Limb (tissue), 2 donors: Measurements from ENCODE around the gene TKTL2.

ENCODE experiments used
- DNase-seq, 2 donors: peaks; one replicate each; pipeline ENCODE4 v3.0.0-alpha.2; 2016; ENCODE audit errors: extremely low spot score in 2 of 2

Gene TKTL2, protein sequence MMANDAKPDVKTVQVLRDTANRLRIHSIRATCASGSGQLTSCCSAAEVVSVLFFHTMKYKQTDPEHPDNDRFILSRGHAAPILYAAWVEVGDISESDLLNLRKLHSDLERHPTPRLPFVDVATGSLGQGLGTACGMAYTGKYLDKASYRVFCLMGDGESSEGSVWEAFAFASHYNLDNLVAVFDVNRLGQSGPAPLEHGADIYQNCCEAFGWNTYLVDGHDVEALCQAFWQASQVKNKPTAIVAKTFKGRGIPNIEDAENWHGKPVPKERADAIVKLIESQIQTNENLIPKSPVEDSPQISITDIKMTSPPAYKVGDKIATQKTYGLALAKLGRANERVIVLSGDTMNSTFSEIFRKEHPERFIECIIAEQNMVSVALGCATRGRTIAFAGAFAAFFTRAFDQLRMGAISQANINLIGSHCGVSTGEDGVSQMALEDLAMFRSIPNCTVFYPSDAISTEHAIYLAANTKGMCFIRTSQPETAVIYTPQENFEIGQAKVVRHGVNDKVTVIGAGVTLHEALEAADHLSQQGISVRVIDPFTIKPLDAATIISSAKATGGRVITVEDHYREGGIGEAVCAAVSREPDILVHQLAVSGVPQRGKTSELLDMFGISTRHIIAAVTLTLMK

DNA sequence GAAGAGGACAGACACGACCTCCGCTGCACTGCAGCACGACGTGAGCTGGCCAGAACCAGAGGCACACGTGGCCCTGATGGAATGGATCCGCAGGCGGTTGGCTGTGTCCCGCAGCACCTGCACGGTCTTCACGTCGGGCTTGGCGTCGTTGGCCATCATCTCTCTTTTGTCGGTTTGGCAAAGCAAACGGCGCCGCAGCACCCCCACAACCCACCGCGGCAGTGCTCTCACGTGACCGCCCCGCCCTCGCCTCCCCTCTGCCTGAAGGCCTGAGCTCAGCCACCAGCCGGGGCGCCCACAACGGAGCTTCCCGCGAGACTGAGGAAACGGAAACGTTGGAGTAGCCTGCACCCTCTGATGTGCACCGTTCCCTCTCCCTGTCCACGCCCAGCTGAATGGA, at the start of gene TKTL2:
TSS of gene TKTL2 (minus strand) at position 179 of the 400 bp plus-strand sequence. CDS start at position 159, 20 bp downstream.
- DNase-seq: no peak

DNA sequence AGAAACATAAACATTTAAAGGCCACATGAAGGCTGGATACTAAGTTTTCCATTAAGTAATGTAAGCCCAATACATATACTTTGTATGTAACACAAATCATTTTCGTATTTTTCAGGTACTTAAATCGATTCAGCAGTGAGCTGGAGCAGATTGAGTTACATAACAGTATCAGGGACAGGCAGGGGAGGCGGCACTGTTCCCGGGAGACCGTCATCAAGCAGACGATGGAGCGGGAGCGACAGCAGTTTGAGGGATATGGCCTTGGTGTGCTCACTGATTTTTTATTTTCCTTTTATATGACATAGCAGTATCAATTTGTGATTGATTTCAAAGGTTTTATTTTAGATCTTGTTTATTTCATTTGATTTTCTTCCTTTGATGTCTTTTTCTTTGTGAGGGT, 41.6 kb upstream of the TKTL2 start:
- DNase-seq: no peak

DNA sequence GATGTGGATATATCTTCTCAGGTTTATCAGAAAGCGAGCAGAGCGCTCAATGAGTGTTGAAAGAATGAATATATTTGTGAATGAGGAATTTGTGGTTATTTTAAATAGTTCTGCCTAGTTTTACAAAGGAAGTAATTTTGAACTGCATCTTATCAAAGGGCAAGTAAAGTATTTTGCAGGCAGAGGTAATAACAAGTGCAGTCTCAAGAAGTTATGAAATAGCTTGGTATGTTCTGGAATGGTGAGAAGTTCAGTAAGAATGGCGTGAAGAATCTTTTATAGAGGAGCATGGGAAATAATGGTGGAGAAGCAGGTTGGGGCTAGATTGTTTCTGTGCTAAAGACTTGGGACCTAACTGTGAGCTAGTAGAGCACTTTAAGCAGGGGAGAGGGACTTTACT, 31.8 kb upstream of the TKTL2 start:
- no peak for DNase-seq

DNA sequence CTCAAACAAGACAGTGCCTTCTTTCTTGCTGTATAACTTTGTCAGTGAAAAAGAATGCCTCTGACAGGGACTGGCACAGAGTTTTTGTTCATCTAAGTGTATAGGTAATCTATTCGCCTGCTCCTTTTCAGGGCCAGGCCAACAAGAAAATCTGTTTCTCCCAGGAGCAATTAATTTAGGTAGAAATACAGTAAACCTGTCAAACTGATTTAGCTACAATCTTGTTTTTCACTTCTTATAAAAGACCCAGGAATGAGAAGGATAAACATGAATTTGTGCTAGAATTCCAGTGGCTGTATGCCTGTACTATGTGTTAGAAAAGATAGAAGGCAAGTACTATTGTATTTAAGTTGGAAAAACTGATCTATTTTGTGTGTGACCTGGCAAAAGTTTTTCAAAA, 27.0 kb upstream of the TKTL2 start:
- no peak for DNase-seq

DNA sequence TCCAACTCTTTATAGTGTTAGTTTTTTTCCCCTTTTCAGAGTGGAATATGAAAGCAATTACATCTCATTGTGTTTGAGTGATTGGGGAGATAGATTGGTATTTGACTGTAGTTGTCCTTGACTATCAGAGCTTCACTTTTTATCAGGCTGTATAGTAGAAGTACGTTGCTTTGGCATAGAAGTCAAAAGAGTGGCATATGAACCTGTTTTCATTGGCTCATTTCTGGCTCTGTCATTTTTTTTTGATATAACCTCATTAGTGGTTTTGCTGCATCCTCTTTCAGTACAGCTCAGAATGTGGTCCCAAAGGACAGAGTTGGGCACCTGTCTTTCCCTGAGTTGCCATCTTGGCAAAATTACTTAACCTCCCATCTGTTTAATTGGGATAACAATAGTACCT, 22.3 kb upstream of the TKTL2 start:
- DNase-seq: no peak

DNA sequence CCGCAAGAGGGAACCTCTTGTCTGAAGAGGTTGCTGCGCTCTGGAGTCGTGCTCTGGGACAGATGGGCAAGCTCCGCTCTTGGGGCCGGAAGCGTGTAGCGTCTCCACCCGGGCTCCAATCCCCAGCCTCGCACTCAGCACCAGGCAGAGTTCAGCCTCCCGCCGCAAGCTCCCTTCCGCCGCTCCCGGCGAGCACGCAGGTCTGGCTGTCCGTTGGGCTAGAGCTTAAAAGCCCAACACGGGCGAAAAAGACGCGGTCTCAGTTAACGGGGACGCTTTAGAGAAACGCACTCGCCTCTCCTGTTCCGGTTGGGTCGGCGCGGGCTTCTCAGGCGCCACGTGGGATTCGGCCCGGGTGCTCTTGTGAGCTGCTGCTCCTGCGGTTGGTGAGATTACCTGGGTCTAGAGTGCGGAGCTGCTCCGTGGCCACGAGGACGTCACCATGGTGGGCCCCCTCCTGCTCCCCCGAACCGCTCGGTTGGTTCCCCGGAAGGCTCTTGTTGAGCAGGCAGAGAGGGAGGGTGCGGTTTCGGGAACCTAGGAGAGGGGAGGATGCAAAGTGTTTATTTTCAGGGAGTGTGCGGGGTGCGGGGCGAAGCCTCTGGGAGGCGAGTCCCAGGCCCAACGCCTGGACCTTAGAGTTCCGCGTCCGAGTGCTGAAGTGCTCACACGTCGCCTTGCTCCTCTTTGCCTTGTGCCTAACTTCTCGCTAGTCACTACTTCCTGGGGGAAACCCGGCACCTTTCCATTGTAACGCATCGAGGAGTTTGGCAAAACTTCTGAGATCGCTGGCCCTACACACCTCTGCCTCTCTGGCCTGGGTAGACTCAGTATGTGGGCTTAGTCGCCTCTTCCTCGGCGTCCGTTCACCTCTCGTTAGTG, 21.0 kb upstream of the TKTL2 start, which contains the start of gene TMA16:
TSS of gene TMA16 (plus strand) at position 331 of the 882 bp plus-strand sequence. CDS start at position 443, 112 bp downstream.
- peak; percentile 90 to 91 for DNase-seq

DNA sequence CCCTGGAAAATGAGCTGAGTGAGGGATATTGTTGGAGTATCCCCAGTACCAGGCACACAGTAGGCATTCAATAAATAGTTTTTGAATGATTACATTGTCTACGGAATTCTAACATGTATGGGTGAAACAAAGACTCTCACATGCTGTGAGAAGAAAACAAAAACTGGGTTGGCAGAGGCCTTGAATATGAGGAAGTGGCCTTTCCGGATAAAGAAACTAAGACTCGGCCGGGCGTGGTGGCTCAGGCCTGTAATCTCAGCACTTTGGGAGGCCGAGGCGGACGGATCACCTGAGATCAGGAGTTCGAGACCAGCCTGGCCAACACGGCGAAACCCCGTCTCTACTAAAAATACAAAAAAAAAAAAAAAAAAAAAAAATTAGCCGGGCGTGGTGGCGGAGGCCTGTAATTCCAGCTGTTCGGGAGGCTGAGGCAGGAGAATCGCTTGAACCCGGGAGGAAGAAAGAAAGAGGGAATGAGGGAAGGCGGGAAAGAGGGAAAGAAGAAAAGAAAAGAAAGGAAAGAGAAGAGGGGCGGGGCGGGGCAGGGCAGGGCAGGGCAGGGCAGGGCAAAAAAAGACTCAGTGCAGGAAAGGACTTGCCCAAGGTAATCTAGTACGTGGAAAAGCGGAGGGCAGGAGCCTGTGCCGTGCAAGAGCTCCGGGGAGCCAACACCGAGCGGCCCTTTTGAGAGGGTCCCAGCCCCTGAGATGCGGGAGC, 20.2 kb upstream of the TKTL2 start:
- no peak for DNase-seq

DNA sequence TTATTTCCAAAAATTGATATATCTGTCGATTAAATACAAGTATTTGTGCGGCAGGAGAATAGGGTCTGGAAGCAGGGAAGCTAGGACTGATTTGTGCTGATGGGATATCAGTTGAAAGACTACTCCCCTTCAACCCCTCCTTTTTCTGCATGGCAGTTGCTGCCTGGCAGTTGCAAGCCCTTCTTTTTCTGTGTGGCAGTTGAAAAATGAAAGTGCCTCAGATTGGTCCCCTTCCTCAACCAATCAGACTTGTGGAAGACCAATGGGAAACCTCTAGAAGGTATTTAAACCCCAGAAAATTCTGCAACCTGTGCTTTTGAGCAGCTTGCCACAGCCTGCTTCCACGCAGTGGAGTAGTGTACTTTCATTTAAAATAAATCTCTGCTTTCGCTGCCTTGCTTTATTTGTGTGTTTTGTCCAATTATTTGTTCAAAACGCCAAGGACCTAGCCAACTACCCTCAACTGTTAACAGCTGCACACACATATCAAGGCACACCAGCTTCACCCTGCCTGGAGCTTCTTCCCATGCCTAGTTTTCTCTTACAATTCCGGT, 19.5 kb upstream of the TKTL2 start:
- no peak for DNase-seq

DNA sequence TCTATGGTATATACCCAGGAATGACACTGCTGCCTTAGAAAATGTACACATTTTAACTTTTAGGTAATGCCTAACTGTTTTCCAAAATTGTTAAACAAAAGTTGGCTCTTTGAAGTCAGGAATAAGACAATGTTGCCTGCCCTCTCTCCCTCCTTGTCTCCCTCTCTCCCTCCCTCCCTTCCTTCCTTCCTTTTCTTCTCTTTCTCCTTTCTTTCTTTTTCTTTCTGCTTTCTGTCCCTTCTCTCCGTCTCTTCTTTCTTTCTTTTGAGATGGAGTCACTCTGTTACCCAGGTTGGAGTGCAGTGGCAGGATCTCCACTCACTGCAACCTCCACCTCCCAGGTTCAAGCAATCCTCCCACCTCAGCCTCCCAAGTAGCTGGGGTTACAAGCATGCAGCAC, 16.4 kb upstream of the TKTL2 start:
- no peak for DNase-seq

DNA sequence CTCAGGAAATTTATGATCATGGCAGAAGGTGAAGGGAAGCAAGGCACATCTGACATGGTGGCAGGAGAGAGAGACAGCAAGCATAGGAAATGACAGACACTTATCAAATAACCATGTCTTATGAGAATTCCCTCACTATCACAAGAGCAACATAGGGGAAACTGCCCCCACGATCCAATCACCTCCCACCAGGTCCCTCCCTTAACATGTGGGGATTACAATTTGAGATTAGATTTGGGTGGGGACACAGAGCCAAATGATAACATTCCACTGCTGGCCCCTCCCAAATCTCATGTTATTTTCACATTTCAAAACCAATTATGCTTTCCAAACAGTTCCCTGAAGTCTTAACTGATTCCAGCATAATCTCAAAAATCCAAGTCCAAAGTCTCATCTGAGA, 12.8 kb upstream of the TKTL2 start:
- no peak for DNase-seq

DNA sequence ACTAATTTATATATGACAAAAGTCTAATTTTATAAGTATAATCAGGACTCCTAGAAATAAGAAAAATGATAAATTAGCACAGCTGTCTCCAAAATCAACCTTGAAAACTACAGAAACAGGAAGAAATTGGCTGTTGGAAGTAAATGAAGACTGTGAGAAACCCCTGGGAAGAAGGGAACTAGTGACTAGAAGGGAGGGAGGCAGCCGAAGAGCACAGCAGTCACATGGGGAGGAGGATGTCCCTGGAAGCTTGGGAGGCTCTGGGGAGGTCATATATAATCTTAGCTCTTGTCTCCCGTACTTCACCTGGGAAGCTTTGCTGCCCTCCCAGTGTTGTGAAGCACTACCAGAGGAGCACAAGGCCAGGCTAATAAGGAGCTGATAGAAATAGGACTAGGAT, 12.0 kb upstream of the TKTL2 start:
- no peak for DNase-seq

DNA sequence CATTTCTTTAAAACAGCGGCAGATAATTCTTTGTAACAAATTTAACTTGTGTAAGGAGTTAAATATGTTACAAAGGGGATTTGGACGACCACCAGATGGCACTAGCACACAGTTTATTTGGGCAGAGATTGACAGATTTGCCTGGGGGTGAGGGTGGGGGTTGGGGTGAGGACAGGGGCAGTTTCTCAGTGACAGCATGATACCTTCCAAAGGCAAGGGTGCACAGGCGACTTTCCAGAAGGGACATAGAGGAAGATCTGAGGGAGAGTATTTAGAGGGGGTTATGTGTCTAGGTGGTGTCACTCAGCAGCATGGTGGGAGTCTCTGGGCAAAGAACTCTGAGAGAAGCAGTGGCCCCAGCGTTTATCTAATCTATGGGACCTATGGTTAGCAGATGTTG, 11.4 kb upstream of the TKTL2 start:
- DNase-seq: peak; percentile 21 to 72

DNA sequence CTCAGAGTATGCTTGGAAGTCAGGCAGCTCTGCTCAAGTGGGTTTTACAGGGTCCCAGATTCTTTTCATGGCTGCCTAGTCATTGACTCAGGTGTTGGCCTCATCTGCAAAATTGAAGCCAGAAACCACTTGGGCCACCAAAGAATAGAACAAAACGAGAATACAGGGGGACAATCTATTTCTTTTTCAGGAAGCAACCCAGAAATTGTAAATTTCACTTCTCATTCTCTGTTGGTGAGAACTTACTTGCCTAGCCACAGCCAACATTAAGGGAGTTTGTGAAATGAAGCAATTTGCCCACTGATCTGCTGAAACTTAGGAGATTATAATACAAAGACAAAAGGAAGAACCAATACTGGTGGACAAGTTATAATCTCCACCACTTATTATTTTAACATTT, 8.6 kb upstream of the TKTL2 start:
- no peak for DNase-seq

DNA sequence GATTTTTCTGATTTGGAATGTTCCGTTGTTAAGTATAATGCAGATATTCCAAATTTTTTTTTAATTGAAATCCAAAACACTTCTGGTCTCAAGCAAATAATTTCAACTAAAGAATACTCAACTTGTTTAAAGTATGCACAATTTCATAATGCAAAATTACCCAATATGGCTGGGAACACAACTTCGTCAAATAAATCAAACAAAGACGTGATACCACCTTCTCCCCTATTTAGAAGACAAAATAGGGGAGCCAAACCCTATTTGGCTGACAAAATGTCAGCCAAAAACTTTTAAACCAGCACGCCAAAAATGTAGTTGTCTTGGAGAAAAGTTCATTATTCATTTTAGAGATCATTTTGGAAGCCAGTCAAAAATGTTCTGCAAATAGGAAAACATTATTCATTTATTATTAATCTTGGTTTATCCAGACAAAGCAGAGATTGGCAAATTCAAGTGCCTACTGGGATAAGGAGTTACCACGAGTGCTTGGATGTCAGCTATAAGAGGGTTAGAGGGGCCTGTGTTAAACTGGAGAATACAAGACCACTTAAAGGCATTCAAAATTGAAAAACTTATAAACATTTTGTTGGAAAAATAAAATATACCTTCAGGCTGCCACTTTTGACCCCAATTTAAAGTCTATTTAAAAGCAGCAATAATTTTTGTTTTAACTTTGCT, 3.3 kb upstream of the TKTL2 start:
- DNase-seq: no peak

DNA sequence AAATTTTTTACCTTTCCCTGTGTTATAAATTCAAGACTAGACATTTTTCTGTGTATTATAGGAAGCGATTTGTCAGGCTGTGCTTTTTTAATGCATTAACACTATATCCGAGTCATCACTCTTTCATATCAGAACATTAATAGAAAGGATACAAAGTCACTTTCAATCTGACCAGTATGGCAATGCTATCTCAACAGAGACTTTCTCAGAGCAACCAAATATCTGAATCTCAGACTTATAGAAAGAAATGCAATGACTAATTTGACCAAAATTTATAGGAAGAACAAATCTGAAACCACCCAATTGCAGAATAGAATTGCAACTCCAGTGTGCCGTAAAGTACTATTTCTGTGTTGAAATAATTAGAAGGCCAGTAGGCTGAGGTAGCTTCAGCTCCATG, 473 bp upstream of the TKTL2 start:
- DNase-seq: no peak

DNA sequence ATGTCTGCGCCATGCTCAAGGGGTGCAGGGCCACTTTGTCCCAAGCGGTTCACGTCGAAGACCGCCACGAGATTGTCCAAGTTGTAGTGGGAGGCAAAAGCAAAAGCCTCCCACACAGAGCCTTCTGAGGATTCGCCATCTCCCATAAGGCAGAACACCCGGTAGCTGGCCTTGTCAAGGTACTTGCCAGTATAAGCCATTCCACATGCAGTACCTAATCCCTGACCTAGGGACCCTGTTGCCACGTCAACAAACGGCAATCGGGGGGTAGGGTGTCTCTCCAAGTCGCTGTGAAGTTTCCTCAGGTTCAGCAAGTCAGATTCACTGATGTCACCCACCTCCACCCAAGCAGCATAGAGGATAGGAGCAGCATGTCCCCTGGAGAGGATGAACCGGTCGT, 424 bp downstream of the TKTL2 start:
- DNase-seq: no peak

DNA sequence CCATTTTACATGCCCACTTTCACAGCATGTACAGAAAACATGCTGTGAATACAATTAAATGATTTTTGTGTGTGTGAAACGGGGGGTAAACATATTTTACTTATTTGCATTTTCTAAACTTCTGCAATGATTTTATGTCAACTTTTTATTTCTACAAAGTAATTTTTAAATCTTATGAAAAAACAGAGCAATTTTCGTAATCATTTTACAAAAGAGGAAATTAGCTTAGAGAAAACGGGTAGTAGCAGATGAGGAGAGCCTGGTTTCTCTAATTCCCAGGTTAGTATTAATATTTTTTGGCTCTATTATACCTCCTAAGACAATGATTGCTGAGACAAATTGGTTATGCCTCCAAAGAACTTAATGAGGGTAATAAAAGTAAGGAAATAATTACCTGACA, 3.2 kb downstream of the TKTL2 start:
- no peak for DNase-seq

DNA sequence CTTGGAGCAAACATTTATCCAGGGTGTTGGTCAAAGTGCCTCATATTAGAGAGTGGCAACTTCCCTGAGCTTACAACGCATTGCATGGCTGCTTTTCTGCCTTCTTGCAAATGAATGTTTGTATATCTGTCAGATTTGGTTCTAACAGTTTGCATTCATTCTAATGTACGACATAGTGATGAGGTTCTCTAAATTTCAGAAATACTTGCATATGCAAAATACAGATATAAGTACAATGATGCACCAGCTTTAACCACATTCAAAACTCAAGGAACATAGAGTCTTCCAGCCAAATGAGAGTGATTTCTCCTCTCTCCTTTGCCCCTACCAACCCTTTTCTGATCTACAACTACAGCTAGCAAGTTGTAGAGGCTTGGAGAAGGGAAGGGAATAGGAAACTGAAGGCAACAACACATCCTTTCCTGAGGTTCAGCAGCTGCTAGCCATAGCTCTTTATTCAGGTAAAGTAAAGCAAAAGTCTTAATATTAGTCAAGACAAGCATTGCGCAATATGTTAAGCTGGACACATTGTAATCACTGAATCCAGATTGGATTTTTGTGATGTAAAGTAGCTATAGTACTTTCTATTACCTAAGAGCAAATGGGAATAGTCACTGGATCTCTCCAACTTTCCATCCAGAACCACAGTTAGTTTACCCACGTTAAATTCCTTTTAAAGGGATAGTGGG, 6.3 kb downstream of the TKTL2 start:
- DNase-seq: no peak

DNA sequence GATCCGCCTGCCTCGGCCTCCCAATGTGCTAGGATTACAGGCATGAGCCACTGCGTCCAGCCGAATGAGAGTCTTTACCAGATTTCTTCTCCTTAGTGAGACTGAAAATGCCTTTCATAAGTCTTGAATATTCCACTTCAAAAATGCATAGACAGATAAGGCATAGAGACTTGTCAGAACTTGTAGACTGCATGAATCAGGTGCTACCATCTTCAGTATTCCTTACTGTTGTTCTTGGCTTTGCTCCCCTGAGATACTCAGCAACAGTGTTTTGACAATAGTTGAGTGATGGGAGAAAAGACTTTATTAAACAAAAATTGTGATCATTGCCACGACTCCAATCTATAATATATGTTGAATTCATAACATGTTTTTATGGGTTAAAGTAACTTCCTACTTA, 11.0 kb downstream of the TKTL2 start:
- DNase-seq: no peak
